SH-SY5Y (cell line): ENCODE measurements around the gene ITCH.

ENCODE experiments used
- GATA2 ChIP-seq: IDR thresholded peaks from 2 replicates; pipeline ENCODE4 v1.6.1; 2011; ENCODE audit warnings: mild to moderate bottlenecking, low read depth, low read length
- GATA3 ChIP-seq: IDR thresholded peaks from 2 replicates; pipeline ENCODE4 v1.6.1; 2011; ENCODE audit warnings: low read depth, mild to moderate bottlenecking, low read length, moderate library complexity

GRCh38 chr20:34364223-34364506, 1.1 kb downstream of the ITCH start:
- no peak for TF ChIP-seq GATA3
- no peak for TF ChIP-seq GATA2
